Measurements from ENCODE around the gene PLEKHA8. TPM values are rescaled to one million over a fixed set of nuclear protein-coding genes. Genes with fewer than 3 reads are reported as not detected.
A peak's percentile ranks its signal among the peaks of the same experiment; 100 is the strongest.

PLEKHA8 gene
- total and polyA plus RNA-seq, 3 experiments from 2014 or later: 3.7 to 10.0 (median 9.0) TPM

DNA sequence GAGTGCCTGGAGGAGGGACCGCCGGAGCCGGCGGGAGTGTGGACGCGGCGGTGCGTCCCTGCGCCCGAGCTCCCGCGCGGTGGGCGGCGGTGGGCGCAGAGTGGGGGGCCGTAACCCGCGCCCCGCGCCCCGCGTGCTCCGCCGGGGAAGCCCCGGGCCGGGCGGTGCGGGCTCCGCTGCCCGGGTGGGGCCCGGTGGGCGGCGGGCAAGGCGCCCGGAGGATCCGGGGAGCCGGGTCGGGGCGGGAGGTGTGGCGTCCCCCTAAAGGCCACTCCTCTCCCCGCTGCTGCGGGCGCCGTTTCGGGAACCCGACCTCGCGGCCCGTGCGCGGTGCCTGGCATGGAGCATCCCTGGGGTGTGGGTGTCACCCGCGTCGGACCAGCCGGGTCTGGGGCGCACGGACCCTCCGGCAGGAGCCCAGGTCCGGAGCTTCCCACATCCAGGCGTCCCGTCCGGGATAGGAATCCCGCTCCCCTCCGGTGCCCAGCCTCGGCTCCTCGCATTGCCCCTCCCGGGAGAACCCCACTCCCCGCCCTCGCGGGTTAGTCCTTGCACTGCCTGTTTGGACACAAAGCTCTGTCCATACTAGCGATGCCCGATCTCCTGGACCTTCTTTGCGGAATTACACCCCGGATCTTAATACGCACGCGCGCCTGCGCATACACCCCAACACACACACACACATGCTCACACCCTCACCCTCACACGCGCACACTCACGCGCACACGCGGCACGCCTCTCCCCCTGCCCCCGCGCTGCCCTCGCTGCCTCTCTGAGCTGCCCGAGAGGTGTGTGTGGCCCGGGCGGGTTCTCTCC lies 107.3 kb downstream of the PLEKHA8 start:
- H3K4me3 ChIP-seq (ENCODE audit: low read length): peak overlapping the region; percentile 83
- H3K27ac ChIP-seq (ENCODE audit: low read depth, low read length): peak overlapping the region; percentile 44
- Mint-ChIP-seq H3K4me1 (peaks cover 5 to 24% (median 13%) of the 10 kb centered on the region in 3 donors), H3K36me3 (peaks cover 0 to 5% (median 0%) of the 10 kb centered on the region in 3 donors), H3K27ac (peak overlapping the region in 7 of 8 donors; percentile 83 to 93 (median 90)), H3K27me3 (peaks cover 0 to 7% of the 10 kb centered on the region in 2 donors), H3K4me3 (peak overlapping the region; percentile 90 to 97 (median 93)), H3K9me3 (no peaks in the 10 kb centered on the region)
- peak; percentile 33 to 74 (median 44) for DNase-seq
- ChIA-PET CTCF (interaction anchor here (0.9 kb wide), 1 partner anchor 9 kb away, joined by 3 read pairs; no protein-coding TSS in a partner anchor), POLR2A (interaction anchor here (0.5 to 1.7 kb wide), 9 partner anchors 13 to 458 kb away, joined by 3 to 7 read pairs (median 5); partner anchors contain the start of gene FKBP14)
- no peaks in the 10 kb centered on the region for H3K9me3 ChIP-seq (ENCODE audit: low read length)
- no peaks in the 10 kb centered on the region for H3K27me3 ChIP-seq (ENCODE audit: insufficient read depth, low read length, poor library complexity, severe bottlenecking)
- no peaks in the 10 kb centered on the region for H3K36me3 ChIP-seq (ENCODE audit: insufficient read depth, low read length)
- H3K4me1 ChIP-seq (ENCODE audit: insufficient read depth, low read length): peaks cover 11% of the 10 kb centered on the region

DNA sequence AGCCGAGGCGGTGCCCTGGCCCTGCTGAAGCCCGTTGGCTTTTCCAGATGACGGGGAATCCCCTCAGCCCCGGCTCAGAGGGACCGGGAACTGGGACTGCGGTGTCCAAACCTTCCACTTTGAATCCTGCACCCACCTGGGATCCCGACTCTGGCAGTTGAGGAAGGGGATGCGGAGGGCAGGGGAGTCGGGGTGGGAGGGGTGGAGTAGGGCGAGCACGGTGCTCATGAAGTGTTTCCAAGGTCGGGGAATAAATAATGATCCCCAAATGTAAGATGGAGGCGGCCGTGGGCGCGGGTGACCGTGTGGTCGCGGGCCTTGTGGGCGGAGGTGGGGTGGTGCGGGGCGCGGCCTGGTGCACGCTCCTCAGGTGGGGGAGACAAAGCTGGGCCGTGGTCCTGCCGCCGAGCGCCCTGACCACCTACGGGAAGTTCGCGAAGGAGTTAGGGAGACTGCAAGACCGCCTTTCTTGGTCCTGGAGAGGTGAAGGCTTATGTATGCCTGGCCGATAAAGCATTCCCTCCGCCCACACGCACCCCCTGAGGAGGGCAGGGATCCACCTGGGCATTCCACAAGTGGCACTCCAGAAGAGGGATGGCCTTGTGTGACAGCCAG lies 108.0 kb downstream of the PLEKHA8 start:
- Mint-ChIP-seq H3K27ac (peak overlapping the region in 6 of 8 donors; percentile 83 to 93 (median 88)), H3K36me3 (peaks cover 0 to 5% (median 0%) of the 10 kb centered on the region in 3 donors), H3K4me3 (peak overlapping the region; percentile 90 to 97 (median 93)), H3K9me3 (no peaks in the 10 kb centered on the region), H3K27me3 (peaks cover 0 to 7% of the 10 kb centered on the region in 2 donors), H3K4me1 (peaks cover 5 to 26% (median 14%) of the 10 kb centered on the region in 3 donors)
- Histone ChIP-seq H3K36me3 (ENCODE audit: insufficient read depth, low read length) (no peaks in the 10 kb centered on the region), H3K4me3 (ENCODE audit: low read length) (peak overlapping the region; percentile 83), H3K4me1 (ENCODE audit: insufficient read depth, low read length) (peaks cover 11% of the 10 kb centered on the region), H3K9me3 (ENCODE audit: low read length) (no peaks in the 10 kb centered on the region), H3K27ac (ENCODE audit: low read depth, low read length) (peak overlapping the region; percentile 44), H3K27me3 (ENCODE audit: insufficient read depth, low read length, poor library complexity, severe bottlenecking) (no peaks in the 10 kb centered on the region)
- ChIA-PET CTCF (interaction anchor here (0.7 kb wide), 1 partner anchor 52 kb away, joined by 3 read pairs; no protein-coding TSS in a partner anchor), POLR2A (interaction anchor here (0.7 to 1.7 kb wide), 2 partner anchors 13 to 109 kb away, joined by 3 to 7 read pairs; partner anchors contain the start of gene FKBP14)
- no peak for DNase-seq

DNA sequence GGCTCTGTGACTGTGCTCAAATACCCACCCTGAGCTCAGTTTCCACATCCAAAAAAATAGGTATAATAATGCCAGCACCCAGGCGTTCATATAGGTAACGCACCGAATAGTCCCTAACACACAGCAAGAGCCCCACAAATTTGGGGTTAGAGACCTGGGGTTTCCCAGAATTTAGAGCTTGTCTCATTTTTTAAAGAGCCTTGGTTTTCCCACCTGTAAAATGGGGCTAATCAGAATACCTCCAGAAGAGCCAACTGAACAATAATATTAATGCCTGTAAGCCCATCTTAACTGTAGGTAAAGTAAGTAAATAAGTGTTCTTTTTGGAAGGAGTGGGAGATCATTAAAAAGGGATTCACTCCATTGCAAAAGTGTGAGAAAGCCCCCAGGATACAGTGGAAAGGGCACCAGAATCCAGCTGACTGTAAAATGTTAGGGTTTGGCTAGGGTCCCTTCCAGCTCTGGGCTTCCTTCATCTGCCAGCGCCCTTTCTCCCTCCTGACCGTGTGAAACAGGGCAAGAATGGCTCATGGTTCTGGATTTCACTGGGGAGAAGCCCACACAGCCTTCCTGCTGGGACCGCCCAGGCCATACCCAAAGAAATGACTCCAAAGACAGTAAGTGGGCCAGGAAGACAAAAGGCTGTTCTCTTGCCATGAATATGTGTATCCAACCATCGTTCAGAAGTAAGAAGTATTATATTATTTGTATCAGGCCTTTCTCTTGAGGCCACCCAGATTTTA lies 108.7 kb downstream of the PLEKHA8 start:
- peak overlapping the region in 4 of 8 donors; percentile 41 to 85 (median 56) for H3K27ac Mint-ChIP-seq
- no peak overlapping the region for H3K27ac ChIP-seq (ENCODE audit: low read depth, low read length)
- H3K4me1 Mint-ChIP-seq: peaks cover 5 to 26% (median 14%) of the 10 kb centered on the region in 3 donors
- no peak for DNase-seq
- H3K4me3 Mint-ChIP-seq: peak overlapping the region; percentile 41 to 97 (median 92)
- CTCF ChIA-PET: interaction anchor here (0.7 kb wide), 1 partner anchor 52 kb away, joined by 3 read pairs; no protein-coding TSS in a partner anchor
- no peaks in the 10 kb centered on the region for H3K27me3 ChIP-seq (ENCODE audit: insufficient read depth, low read length, poor library complexity, severe bottlenecking)
- H3K4me1 ChIP-seq (ENCODE audit: insufficient read depth, low read length): peaks cover 11% of the 10 kb centered on the region
- H3K9me3 ChIP-seq (ENCODE audit: low read length): no peaks in the 10 kb centered on the region
- H3K36me3 ChIP-seq (ENCODE audit: insufficient read depth, low read length): no peaks in the 10 kb centered on the region
- H3K4me3 ChIP-seq (ENCODE audit: low read length): no peak overlapping the region
- no peaks in the 10 kb centered on the region for H3K9me3 Mint-ChIP-seq
- peaks cover 0 to 7% of the 10 kb centered on the region in 2 donors for H3K27me3 Mint-ChIP-seq
- peaks cover 0 to 5% (median 0%) of the 10 kb centered on the region in 3 donors for H3K36me3 Mint-ChIP-seq
- POLR2A ChIA-PET: no interaction called here

DNA sequence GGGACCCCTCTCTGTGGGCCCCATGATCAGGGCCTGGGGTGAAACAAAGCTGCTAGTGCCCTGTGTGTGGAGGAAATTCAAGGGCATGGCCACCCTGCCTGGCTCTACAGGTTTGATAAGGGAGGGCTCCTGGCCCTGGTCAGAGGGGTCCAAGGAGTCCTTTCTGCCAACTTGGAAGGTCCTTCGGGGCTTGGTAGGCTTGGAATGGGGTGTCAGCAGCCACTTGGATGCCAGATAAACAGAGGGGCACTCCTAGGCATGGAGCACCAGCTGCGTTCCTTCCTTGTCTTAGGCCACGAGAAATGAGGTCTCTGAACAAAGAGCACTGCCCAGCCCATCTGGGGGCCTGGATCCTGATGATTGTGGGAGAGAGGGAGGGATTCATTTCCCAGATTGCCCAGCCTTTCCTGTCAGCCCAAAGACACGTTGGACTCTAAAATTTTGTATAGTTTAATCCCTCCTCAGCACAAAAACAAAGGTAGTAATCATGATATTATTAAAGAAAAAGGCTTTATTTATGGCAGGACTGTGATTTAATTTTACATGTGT lies 111.7 kb downstream of the PLEKHA8 start:
- no peak for DNase-seq
- Mint-ChIP-seq H3K36me3 (peaks cover 0 to 3% (median 0%) of the 10 kb centered on the region in 3 donors), H3K4me3 (no peak overlapping the region), H3K27me3 (peaks cover 0 to 3% of the 10 kb centered on the region in 2 donors), H3K27ac (no peak overlapping the region), H3K9me3 (no peaks in the 10 kb centered on the region), H3K4me1 (peaks cover 0 to 16% (median 11%) of the 10 kb centered on the region in 3 donors)
- ChIA-PET CTCF (no interaction called here), POLR2A (no interaction called here)
- H3K9me3 ChIP-seq (ENCODE audit: low read length): no peaks in the 10 kb centered on the region
- H3K36me3 ChIP-seq (ENCODE audit: insufficient read depth, low read length): no peaks in the 10 kb centered on the region
- no peak overlapping the region for H3K4me3 ChIP-seq (ENCODE audit: low read length)
- no peaks in the 10 kb centered on the region for H3K27me3 ChIP-seq (ENCODE audit: insufficient read depth, low read length, poor library complexity, severe bottlenecking)
- H3K4me1 ChIP-seq (ENCODE audit: insufficient read depth, low read length): peaks cover 11% of the 10 kb centered on the region
- H3K27ac ChIP-seq (ENCODE audit: low read depth, low read length): no peak overlapping the region

DNA sequence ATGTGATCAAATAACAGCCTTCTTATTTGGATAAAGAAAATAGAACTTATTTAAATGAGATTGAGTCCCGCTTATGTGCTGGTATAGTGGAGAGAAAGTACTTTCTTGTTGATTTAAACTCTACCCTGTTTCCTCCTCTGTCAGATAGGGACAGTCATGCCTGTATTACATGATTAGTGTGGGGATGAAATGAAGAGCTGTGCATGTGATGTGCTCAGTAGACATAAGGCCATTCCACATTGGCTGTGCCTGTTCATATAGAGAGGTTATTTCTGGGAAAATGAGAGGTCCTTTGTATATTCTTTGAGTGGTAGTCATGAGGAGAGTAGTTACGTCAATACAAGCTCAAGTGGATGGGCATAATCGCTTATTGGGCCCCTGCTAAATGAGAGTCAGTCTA lies 112.2 kb downstream of the PLEKHA8 start:
- DNase-seq: no peak
- no peak overlapping the region for H3K4me3 ChIP-seq (ENCODE audit: low read length)
- no peaks in the 10 kb centered on the region for H3K9me3 Mint-ChIP-seq
- ChIA-PET CTCF (no interaction called here), POLR2A (no interaction called here)
- peaks cover 0 to 16% (median 11%) of the 10 kb centered on the region in 3 donors for H3K4me1 Mint-ChIP-seq
- H3K36me3 ChIP-seq (ENCODE audit: insufficient read depth, low read length): no peaks in the 10 kb centered on the region
- no peaks in the 10 kb centered on the region for H3K27me3 ChIP-seq (ENCODE audit: insufficient read depth, low read length, poor library complexity, severe bottlenecking)
- H3K4me3 Mint-ChIP-seq: no peak overlapping the region
- no peak overlapping the region for H3K27ac Mint-ChIP-seq
- H3K27me3 Mint-ChIP-seq: peaks cover 0 to 3% of the 10 kb centered on the region in 2 donors
- peaks cover 0 to 3% (median 0%) of the 10 kb centered on the region in 3 donors for H3K36me3 Mint-ChIP-seq
- H3K27ac ChIP-seq (ENCODE audit: low read depth, low read length): no peak overlapping the region
- H3K4me1 ChIP-seq (ENCODE audit: insufficient read depth, low read length): peaks cover 11% of the 10 kb centered on the region
- no peaks in the 10 kb centered on the region for H3K9me3 ChIP-seq (ENCODE audit: low read length)

DNA sequence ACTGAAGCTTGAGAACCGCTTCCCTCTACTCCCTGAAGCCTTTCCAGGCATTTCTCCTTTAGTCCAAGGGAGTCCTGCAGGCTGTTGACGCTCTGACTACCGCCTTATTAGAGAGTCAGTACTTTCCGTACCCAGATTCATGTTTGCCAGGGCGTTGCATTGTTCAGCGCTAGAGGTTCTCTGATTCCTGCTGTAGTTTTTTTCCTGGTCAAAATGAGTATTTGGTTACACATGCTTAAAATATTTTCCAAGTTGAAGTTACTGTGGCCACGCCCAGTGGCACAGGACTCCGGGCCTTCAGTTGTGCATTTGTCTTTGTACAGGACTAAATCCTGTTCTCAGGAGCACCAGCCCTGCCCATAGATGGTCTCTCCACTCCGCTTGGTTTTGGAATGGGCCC lies 114.5 kb downstream of the PLEKHA8 start:
- Mint-ChIP-seq H3K9me3 (no peaks in the 10 kb centered on the region), H3K27ac (no peak overlapping the region), H3K36me3 (no peaks in the 10 kb centered on the region), H3K27me3 (no peaks in the 10 kb centered on the region), H3K4me1 (peaks cover 0 to 8% (median 5%) of the 10 kb centered on the region in 3 donors), H3K4me3 (no peak overlapping the region)
- Histone ChIP-seq H3K27ac (ENCODE audit: low read depth, low read length) (no peak overlapping the region), H3K27me3 (ENCODE audit: insufficient read depth, low read length, poor library complexity, severe bottlenecking) (no peaks in the 10 kb centered on the region), H3K36me3 (ENCODE audit: insufficient read depth, low read length) (no peaks in the 10 kb centered on the region), H3K4me3 (ENCODE audit: low read length) (no peak overlapping the region), H3K4me1 (ENCODE audit: insufficient read depth, low read length) (peaks cover 11% of the 10 kb centered on the region), H3K9me3 (ENCODE audit: low read length) (no peaks in the 10 kb centered on the region)
- DNase-seq: no peak
- CTCF ChIA-PET: no interaction called here
- POLR2A ChIA-PET: interaction anchor here (0.5 kb wide), 1 partner anchor 40 kb away, joined by 3 read pairs; no protein-coding TSS in a partner anchor

DNA sequence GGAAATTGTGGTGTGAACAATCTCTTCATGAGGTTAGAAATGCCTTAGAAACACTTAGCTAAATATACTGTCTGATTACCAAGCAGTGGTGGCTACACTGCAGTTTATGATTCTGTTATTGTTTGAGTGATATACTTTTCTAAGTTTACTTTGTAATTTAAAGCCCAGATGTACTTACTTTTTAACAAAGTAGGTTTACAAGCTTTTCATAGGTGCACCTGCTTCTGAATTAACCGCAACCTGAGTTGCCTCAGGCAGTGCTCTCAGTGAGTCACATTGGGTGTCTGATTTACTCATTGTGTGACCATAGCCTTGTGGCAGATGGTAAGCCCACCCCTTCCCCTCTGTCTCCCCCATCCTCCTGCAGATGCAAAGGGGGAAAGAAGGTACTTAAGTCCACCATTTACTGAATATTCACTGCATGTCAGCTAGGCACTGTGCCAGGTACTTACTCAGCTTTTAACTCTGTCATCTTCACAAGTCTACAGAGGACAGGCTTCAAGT lies 115.6 kb downstream of the PLEKHA8 start:
- H3K4me3 Mint-ChIP-seq: no peak overlapping the region

More for the DNA sequence above, 115.6 kb downstream of the PLEKHA8 start:
- no peaks in the 10 kb centered on the region for H3K9me3 Mint-ChIP-seq
- no peak for DNase-seq
- no peaks in the 10 kb centered on the region for H3K36me3 ChIP-seq (ENCODE audit: insufficient read depth, low read length)
- no peak overlapping the region for H3K27ac Mint-ChIP-seq
- H3K27me3 Mint-ChIP-seq: no peaks in the 10 kb centered on the region
- peaks cover 0 to 6% (median 5%) of the 10 kb centered on the region in 3 donors for H3K4me1 Mint-ChIP-seq
- peaks cover 16% of the 10 kb centered on the region for H3K4me1 ChIP-seq (ENCODE audit: insufficient read depth, low read length)
- no peak overlapping the region for H3K4me3 ChIP-seq (ENCODE audit: low read length)
- POLR2A ChIA-PET: interaction anchor here (0.6 kb wide), 1 partner anchor 220 kb away, joined by 3 read pairs; no protein-coding TSS in a partner anchor
- no peaks in the 10 kb centered on the region for H3K36me3 Mint-ChIP-seq
- CTCF ChIA-PET: interaction anchor here (1.2 kb wide), 1 partner anchor 10 kb away, joined by 3 read pairs; no protein-coding TSS in a partner anchor
- H3K27ac ChIP-seq (ENCODE audit: low read depth, low read length): no peak overlapping the region
- H3K27me3 ChIP-seq (ENCODE audit: insufficient read depth, low read length, poor library complexity, severe bottlenecking): no peaks in the 10 kb centered on the region
- H3K9me3 ChIP-seq (ENCODE audit: low read length): no peaks in the 10 kb centered on the region

All from CD8-positive, alpha-beta memory T cell (primary cell).